RCC 7860 (cell line): ENCODE data around the gene CXorf49B.
"Not testable (repeated sequence)": the region's sequence is repeated elsewhere in the genome, so short reads cannot be mapped to it uniquely, and the experiment has no call there.

Experiments used
- DNase-seq: peaks from one replicate; pipeline ENCODE4 v3.0.0-alpha.2; 2015; ENCODE audit warnings: low spot score
- FAIRE-seq: peaks from 2 replicates; lab custom pipeline; 2012; peaks lifted over from hg19 to GRCh38; lab: Jason Lieb, UNC

The CXorf49B gene

GRCh38 chrX:71763049-71763448 is at the start of gene CXorf49B:
Gene CXorf49B (plus strand): TSS chrX:71763349. CDS start chrX:71763424, 75 bp downstream.
- FAIRE-seq, DNase-seq: not testable (repeated sequence)

- DNase-seq, FAIRE-seq: not testable (repeated sequence)
Observed at GRCh38 chrX:71714064-71714463, 49.1 kb upstream of the CXorf49B start.

- FAIRE-seq = not testable (repeated sequence)
Observed at GRCh38 chrX:71715551-71715950, 47.6 kb upstream of the CXorf49B start.

DNA sequence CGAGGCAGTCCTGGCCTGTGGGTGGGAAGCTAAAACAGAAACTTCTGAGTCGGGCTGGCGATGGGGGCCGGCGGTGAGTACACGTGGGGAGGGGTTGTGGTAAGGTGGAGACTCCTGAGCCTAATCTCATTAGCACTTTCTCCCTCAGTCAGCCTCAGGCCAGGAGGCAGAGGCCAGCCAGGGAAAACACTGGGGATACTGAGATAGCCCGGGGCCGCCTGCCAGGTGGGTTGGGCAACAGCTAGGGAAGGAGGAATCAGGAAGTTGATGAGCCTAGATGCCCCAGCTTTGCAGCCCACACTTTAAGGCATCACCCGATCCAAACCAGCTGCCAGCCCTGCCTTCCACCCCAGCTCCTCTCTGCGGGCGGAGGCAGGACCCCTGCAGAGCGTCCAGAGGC is 46.8 kb upstream of the CXorf49B start:
- FAIRE-seq, DNase-seq: not testable (repeated sequence)

More at GRCh38 chrX:71715551-71715950, 47.6 kb upstream of the CXorf49B start:
- not testable (repeated sequence) for DNase-seq

DNA sequence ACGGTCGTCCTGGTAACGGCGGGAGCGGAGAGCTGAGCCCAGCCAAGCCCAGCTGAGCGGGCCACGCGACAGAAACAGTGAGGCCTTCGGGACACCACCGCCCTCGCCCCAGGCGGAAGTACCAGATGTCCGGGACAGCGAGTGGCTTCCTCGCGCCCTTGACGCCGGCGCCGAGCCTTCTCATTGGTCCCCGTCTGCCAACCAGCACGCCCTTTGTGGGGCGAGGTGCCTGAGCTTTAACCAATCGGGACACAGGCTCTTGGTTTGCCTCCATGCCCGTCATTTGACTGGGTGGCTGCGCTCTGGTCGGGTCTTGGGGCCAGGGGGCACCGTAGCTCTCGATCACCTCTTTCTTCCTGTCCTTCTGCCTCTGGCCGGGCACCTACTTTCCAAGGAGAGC is 45.0 kb upstream of the CXorf49B start, which contains the start of gene CXorf49:
CXorf49 (minus strand) TSS at position 101 of the 400 bp plus-strand sequence. CDS start 134 bp downstream, outside the sequence.
- not testable (repeated sequence) for FAIRE-seq, DNase-seq

DNA sequence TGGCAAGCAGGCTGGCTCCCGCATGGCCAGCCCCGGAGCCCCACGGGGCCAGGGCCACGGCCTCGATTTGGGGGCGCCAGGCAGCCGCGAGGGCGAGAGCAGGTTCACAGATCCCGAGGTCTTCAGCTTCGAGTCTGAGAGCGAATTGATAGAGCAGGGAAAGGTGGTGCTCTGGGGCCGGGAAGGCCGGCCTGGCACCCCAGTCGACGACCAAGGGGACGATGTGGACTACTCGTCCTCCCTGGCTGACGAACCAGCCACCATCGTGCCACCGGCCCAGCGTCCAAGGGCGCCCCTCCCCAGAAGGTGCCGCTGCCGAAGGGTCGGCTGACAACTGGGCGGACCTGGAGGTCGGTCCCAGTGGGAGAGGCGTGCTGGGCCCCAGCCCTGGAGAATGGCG is 44.0 kb upstream of the CXorf49B start:
- DNase-seq, FAIRE-seq: not testable (repeated sequence)

- DNase-seq = not testable (repeated sequence)
- peak; percentile 79 for FAIRE-seq
Observed at GRCh38 chrX:71720289-71720886, 42.8 kb upstream of the CXorf49B start.

DNA sequence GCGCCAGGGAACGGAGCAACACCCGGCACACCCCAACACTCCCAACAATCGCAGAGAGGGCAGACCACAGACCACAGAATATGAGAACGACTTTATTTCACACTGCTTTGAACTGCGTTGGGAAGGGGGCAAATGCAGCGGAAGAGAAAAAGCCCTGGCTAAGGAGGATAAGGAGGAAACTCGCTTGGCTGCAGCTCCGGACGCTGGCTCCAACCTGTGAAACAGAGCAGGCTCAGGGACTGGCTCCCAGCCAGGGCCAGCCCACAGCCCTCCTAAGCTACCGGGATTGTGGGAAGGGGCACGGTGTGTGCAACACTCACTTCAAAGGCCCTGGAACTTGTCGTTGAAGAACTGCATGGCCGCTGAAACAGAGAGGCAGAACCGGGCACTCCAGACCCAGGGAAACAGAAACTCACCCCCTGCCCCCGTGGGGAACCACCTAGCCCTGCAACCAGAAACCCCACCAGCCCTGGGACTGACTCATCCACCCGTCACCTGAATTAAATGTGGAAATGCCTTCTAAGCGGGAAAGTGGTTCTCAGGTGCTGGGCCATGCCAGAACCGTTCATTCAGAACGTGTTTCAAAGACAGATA is 2.4 kb upstream of the CXorf49B start:
- DNase-seq = not testable (repeated sequence)
- FAIRE-seq = peak; percentile 60

DNA sequence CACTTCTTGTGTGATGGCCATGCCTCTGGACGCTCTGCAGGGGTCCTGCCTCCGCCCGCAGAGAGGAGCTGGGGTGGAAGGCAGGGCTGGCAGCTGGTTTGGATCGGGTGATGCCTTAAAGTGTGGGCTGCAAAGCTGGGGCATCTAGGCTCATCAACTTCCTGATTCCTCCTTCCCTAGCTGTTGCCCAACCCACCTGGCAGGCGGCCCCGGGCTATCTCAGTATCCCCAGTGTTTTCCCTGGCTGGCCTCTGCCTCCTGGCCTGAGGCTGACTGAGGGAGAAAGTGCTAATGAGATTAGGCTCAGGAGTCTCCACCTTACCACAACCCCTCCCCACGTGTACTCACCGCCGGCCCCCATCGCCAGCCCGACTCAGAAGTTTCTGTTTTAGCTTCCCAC is 1.7 kb downstream of the CXorf49B start:
- FAIRE-seq, DNase-seq: not testable (repeated sequence)

- not testable (repeated sequence) for DNase-seq, FAIRE-seq
Observed at GRCh38 chrX:71765613-71766012, 2.5 kb downstream of the CXorf49B start.

DNA sequence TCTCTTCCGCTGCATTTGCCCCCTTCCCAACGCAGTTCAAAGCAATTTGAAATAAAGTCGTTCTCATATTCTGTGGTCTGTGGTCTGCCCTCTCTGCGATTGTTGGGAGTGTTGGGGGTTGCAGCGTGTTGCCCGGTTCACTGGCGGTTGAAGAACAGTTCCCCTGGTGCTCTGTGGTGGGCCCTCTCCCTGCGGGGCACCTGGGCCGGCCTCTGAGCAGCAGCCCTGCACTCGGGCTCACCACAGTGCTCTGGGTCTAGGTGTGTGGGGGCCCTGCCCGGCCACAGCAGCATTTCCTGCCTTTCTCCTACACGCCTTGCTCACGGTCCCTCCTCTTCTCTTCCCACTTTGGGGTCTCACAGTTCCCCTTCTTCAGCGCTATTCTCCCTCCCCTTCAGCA is 4.0 kb downstream of the CXorf49B start:
- DNase-seq, FAIRE-seq: not testable (repeated sequence)

GRCh38 chrX:71778322-71778721 is 15.2 kb downstream of the CXorf49B start:
- FAIRE-seq, DNase-seq: not testable (repeated sequence)

GRCh38 chrX:71782225-71782949 is 19.2 kb downstream of the CXorf49B start:
- FAIRE-seq = not testable (repeated sequence)

GRCh38 chrX:71782950-71783299 is 19.8 kb downstream of the CXorf49B start:
- not testable (repeated sequence) for DNase-seq, FAIRE-seq

More at GRCh38 chrX:71782225-71782949, 19.2 kb downstream of the CXorf49B start:
- not testable (repeated sequence) for DNase-seq

DNA sequence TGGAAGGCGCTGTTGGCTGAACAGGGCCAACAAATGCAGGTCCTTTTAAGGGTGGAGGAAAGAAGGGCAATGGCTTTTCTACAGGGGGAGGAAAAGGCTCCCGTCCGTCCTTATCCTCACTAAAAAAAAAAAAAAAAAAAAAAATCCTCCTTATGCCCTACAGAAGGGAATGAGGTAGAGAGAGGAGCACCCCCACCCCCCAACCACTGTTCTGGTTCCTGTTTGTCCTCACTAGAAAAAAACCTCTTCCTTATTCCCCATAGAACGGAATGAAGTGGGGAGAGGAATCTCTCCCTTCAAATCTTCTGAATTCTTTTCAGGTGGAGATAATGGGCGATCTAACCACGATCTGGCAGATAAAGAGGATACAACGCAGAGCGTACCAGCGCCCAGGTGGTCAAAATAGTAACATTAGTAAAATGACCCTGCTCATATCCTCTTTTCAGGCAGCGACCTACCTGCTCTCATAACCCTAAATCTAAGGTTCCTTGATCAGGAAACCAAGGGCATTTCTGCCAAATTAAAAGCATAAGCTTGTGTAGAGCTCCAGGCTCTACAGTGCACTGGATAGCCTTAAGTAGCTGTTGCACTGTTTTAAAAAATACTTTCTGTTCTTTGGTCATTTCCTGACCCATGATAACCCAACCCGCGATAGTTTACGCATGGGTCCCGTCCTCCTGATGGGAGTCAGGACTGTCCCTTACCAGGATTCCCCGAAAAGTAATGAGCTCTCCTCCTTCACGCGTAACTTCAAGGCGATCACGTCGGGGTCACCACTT is 20.6 kb downstream of the CXorf49B start:
- not testable (repeated sequence) for FAIRE-seq, DNase-seq

DNA sequence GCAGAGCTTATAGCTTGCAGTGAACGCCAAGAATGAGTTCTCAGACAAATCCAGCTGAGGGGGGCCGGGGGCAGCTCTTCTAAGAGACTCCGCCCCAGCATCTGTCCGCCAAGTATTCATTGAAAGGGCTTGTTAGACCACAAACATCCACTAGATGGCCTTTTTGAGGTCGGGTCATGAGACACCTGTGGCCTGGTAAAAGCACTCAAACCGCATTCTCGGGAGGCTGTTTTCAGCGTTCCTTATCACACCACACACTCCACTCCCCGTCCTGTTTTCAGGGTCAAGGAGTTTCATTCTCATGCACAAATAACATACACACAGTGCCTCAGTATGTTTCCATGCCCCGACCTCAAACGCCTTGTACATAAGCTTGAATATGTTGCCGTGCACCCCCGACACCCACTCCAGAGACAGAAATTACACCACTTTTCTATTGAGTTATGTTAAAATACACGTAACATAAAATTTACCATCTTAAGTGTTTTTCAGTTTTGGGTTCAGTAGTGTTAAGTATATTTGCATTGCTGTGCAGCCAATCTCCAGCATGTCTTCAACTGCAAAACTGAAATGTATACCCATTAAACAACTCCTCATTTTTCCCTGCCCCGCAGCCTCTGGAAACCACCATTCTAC is 21.3 kb downstream of the CXorf49B start:
- not testable (repeated sequence) for FAIRE-seq

GRCh38 chrX:71806450-71806849 is 43.3 kb downstream of the CXorf49B start:
- not testable (repeated sequence) for DNase-seq, FAIRE-seq

More for the DNA sequence above, 21.3 kb downstream of the CXorf49B start:
- not testable (repeated sequence) for DNase-seq

- no peak for FAIRE-seq
Observed at GRCh38 chrX:71809886-71810285, 46.7 kb downstream of the CXorf49B start.

DNA sequence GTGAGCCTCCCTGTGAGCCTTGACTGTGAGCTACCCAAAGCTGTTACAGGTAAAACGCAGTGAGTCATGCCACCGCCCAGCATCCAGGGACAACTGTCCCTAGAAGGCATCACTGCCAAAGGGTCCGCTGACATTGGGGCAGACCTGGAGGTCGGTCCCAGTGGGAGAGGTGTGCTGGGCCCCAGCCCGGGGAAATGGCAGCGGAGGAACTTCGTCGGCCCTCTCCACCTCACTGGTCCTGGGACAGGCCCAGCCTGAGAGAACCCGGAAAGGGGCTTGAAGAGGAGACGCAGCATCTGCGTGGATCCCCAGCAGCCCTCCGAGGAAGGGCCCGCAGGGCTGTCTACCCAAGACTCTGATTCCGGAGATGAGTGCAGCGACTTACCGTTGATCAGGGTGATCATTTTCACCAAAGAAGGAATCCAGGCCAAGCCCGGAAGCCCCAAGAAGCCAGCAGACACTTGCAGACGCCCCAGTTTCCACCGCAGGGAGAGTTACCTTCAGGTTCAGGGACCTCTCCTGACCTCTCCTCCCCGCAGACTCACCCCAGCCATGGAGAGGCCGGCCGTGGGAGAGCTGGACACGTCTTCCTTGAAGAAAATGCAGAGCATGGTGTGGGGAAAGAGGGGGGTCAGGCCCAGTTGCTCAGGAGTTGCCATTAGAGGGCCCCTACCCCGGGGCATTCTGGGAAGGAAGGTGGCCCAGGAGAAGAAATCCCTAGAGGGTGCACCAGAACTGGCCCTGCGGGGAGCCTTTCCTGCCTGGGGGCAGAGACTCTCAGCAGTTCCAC is 51.2 kb downstream of the CXorf49B start:
- no peak for FAIRE-seq
- DNase-seq = no peak

More at GRCh38 chrX:71809886-71810285, 46.7 kb downstream of the CXorf49B start:
- no peak for DNase-seq
